Suppressor macrophage treated with lipopolysaccharide for 1 hour (primary cell): ENCODE measurements around the gene CD8A.
"Not testable (repeated sequence)": the region's sequence is repeated elsewhere in the genome, so short reads cannot be mapped to it uniquely, and the experiment has no call there.

Source experiments
- DNase-seq, 3 donors: peaks; one replicate each; pipeline ENCODE4 v3.0.0-alpha.2; 2020 to 2022

The CD8A gene

DNA sequence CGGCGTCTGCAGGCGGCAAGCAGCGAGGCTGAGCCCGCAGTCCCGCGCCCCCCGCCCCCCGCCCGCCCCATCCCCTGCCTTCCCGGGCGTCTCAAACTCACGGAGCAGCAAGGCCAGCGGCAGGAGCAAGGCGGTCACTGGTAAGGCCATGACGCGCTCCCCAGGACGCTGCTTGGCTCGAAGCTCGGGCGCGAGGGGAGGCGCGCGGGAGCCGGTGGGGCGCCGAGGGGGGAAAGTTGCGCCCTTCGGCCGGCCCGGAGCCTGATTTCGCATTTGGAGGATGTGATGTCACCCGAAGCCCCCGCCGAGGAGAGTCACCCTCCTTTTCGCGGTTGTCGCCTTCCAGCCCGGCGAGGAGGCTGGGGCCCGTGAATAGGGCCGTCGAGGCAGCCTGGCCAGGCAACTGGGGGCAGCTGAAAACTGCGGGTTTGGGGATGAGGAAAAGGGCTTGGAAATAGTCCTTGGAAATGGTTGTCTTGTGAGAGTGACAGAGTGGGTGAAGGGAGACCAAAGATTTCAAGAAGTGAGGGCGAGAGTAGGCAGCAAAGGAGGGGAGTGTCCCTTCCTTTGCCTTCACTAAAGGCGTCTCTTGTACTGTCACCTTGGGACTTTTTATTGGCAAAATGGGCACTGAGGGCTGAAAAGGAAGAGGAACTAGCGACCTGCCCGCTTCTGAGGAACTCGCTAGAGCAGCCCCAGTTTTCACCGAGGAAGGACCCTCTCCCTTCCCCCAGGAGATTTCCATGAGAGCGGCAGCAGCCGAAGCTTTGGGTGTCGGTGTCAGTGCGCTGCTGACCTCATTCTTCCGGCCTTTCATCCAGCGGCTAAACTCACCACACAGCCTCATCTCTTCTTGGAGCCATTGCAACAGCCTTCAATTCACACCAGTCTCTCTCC lies at the start of gene CD8A:
CD8A (minus strand) TSS at position 238 of the 897 bp plus-strand sequence; CDS start at position 150, 88 bp downstream.
- DNase-seq: peak; percentile 44 to 58 (median 56)

DNA sequence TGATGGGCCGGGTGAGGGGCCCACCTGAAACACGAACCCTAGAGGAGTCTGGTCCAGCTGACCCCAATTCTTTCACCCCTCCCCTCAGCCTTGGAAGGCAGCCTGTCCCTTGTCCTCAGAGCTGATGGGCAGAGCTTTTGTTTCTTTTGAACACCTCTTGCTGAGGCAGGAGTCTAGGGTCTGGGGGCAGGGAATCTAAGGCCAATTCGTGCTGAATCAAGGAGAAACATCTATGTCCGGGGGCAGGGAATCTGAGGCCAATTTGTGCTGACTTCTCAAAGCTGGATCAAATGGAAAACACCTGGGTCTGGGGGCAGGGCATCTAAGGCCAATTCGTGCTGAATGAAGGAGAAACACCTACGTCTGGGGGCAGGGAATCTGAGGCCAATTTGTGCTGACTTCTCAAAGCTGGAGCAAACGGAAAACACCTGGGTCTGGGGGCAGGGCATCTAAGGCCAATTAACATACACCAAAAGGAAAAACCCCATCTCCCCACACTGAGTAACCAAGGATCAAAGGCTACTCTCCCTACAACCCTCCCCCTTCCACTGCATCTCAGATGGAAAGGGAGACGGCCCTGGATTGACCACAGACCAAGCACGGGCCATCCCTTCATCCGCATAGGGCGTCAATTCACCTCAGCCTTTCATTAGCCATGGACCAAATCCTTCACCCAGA lies 49.3 kb upstream of the CD8A start:
- not testable (repeated sequence) for DNase-seq

DNA sequence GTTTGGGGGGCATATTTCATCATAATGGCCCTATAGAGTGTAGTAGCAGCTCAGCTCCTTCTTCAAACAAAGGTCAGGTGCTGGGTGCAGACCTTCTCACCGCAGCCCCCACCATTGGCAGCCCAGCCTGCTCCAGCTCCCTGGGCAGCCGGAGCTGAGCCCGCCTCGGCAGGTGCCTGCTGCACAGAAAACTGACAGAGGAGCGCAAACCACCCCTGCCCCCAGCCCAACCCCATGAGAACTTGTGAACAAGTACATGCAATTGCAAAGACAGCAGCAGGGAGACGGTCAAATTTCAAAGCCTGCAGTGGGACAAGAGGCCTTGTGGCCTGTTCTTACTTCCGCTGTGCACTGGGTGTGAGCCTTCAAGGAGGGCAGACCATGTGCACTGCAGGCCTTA lies 48.7 kb upstream of the CD8A start:
- DNase-seq: not testable (repeated sequence)

DNA sequence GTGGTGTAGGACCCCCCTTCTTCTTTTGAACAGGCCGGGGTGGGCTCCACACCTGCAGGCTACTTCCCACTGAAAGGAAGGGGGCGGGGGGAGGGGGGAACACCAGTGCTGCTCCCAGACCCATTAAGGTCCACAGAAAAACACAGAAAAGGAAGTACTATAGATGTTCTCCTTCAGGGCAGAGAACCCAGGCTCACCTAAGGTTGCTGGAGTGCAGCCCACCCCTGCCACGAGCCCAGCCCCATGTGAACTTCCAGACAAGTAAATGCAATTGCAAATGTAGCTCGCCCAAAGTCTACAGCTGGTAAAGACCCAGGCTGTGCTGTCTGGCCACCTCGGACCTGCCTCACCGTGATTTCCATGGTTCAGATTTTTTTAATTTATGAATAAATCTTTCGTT lies 47.0 kb upstream of the CD8A start:
- not testable (repeated sequence) for DNase-seq

DNA sequence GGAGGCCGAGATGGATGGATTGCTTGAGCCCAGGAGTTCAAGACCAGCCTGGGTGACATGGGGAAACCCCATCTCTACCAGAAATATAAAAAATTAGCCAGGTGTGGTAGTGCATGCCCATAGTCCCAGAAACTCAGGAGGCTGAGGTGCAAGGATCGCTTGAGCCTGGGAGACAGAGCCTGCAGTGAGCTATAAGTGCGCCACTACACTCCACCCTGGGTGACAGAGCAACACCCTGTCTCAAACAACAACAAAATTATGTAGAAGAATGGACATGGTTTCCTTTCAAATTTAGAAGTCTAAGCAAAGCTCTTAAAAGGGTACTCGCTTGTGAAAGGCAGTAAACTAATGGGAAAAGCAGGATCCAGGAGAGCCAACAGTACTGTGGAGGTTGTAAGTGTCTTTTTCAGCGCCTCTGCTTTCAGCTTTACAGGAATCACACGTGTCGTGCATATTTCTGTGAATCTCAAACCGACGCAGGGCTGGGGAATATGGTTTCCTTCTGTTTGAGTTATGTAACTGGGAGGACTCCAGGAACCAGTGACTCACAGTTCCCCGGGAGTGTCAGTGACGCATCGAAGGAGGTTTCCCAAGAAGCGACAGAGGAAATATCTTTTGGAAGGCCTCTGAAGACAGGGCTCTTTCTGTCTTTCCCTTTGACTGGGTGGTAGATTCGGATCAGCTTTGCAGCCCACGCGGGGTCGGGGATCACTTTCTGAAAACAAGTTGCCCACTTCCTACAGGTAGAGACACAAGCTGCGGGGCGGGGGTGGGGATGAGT lies 46.4 kb upstream of the CD8A start:
- peak; percentile 88 to 93 (median 93) for DNase-seq

DNA sequence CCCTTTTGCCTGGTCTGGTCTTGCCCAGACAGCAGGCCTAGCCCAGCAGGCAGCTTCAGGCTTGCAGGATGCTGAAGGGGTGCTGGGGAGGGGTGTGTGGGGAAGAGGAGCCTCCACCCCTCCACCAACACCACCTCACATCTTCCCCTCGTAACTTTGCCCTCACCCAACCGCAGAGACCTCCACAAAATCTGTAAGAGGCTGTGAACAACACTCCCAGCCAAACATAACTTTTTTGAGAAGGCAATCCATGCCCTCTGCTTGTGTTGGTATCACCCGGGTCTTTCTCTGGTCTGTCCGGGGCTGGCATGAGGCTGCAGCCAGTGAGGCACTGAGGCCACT lies 44.8 kb upstream of the CD8A start:
- not testable (repeated sequence) for DNase-seq

DNA sequence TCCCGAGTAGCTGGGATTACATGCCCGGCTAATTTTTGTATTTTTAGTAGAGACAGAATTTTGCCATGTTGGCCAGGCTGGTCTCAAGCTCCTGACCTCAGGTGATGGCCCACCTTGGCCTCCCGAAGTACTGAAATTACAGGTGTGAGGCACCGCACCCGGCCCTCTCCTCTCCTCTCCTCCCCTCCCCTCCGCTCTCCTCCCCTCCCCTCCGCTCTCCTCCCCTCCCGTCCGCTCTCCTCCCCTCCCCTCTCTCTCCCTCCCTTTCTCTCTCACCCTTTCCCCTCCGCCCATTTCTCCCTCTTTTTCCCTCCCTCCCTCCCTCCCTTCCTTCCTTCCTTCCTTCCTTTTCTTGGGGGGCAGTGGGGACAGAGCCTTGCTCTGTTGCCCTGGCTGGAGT lies 42.6 kb upstream of the CD8A start:
- DNase-seq: no peak

DNA sequence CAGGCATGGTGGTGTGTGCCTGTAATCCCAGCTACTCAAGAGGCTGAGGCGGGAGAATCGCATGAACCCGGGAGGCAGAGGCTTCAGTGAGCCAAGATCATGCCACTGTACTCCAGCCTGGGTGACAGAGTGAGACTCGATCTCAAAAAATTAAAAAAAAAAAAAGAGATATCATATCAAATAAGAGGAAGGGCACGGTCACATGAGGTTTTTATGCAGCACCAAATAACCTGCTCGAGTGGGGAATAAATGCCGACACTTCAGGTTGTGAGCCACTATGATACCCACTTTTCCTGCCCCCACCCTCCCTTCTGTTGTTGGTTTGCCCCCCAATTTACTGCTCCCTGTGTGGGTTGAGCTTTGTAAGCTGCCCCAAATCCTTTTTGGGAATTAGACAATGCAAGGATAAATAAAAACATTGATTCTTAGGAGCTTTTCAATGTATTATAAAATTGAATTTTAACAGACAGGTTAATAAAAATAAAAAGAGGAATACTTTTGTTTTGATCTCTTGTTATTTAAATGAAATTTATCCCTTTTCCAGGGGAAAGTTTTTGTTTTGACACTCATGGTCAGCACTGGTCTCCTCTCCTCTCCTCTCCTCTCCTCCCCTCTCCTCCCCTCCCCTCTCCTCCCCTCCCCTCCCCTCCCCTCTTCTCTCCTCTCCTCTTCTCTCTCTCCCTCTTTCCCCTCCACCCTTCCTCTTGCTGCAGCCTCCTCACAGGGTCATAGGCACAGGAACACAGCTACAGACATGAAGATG lies 41.8 kb upstream of the CD8A start:
- DNase-seq: no peak

DNA sequence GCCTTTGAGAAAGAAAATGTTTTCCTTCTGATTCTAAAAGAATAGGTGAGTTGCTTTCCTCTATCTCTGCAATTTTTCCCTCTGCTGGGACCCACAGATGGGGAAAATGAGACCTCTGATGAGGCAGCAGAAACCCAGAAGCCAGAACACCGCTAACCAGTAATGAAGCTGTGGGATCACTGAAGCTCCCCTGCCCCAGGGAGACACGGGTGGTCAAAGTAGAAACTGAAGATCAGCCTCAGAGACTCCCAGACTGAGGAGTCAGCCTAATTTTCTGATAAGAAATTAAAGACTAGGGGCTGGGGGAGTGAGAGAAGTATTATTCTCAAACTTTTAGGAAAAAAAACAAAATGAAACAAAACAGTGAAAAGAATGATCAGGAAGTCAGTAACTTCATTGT lies 40.8 kb upstream of the CD8A start:
- DNase-seq: no peak

DNA sequence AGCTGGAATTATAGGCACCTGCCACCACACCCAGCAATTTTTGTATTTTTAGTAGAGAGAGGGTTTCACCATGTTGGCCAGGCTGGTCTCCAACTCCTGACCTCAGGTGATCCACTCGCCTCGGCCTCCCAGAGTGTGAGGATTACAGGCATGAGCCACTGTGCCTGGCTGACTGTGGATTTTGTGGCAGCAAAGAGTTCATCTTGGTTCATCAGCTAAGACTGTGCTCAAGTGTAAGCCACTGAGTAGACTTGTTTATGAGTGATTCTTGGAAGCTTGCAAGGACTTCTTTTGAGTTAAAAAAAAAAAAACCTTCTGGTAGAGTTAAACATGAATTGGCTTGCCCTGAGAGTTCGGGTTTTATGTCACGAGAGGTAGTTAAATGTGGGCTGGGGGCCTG lies 36.2 kb upstream of the CD8A start:
- no peak for DNase-seq

DNA sequence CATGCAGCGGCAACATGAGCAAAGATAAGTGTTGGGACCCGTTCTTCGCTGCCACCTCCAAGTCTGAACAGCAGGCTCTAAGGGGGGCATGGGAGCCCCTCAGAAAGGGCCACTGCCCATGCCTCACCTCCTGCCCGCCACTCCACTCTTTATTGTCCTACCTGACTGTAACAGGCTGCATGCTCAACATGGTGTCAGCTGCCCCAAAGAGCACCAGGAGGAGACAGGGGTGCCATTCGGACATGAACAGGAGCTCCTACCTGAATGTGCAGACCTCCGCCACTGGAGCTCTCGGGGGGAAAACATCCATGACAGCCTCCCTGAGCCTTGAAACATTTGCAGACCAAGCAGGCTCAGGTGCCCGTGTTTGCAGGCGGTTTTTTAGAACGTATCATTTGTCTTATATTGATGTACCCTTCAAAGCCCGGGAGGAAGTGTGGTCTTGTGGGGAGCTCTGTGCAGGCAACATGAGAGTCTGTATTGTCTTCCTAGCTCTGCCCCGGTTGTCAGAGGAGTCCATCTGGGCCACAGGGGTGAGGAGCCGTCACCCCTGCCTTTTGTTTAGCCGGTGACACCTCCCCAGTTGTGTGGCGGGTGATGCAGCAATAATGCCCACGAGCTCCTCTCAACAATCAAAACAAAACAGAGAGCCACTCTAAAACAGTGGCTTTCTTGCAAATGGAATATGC lies 35.1 kb upstream of the CD8A start:
- DNase-seq: no peak

DNA sequence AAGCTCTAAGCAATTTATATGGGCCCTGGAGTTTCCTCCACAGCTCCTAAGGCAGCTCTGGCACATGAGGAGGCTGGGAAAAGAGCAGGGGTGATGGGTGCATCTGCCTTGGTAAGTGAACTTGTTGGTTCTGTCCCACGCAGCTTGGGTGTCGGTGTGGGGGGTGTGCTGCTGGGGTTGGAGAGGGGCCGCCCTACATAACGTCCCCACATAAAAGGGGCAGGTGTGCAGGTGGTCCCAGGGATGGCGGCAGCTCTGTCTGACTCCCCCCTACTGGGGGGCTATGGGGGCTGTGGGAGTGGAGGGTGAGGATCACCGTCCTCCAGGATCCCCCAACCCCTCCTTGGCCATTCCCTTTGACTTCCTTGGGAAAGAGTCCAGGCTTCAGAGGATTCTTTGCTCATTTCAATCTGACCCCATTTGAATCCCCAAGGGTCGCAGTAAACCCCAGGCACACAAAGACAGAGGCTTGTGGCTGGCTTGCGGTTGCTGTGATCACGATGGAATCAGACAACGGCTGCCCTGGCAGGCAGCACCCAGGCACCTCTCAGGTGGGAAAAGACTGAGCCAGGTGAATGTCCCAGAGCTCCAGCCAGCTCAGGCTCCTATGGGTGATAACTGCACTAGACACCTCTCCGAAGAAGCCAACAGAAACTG lies 34.5 kb upstream of the CD8A start:
- no peak for DNase-seq

DNA sequence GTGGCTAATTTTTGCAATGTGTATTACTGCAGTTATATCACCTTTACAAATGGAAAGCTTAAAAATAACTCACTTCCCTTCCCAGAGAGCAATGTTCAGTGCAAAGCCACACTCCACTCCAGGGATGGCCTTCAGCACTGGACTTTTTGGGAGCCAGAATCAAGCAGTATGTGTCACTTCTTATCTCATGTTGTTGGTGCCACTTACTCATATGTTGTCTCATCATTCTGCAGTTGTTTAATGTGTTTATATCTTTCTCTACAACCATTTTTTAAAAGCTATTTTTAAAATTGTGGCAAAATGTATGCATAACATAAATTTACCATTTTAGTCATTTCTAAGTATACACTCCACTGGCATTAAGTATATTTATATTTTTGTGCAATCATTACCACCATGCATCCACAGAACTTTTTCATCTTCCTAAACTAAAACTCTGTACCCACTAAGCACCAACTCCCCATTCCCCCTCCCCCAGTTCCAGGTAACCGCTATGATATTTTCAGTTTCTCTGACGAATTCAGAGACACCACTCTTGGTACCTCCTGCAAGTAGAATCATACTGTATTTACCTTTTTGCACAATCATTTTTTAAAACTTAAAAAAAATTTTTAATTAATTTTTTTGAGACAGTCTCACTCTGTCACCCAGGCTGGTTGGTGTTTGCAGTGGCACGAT lies 32.1 kb upstream of the CD8A start:
- DNase-seq: no peak

DNA sequence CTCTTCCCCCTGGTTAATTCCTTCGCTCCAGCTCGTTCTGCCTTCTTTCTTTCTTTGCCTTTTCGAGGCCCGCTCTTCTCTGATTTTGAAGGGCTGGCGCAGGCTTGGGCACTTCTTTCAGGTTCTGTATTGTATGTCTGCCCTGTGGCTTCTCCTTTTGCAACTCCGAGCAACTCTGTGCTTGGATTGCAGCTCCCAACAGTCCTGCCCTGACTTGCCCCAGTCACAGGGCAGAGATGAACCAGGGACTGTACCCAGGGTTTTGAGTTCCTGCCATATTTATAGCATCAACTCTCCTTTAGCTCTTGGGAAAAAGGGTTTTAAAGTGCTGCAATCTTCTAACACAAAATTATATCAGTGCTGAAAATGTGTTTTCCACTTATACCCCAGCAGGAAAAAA lies 31.1 kb upstream of the CD8A start:
- no peak for DNase-seq

DNA sequence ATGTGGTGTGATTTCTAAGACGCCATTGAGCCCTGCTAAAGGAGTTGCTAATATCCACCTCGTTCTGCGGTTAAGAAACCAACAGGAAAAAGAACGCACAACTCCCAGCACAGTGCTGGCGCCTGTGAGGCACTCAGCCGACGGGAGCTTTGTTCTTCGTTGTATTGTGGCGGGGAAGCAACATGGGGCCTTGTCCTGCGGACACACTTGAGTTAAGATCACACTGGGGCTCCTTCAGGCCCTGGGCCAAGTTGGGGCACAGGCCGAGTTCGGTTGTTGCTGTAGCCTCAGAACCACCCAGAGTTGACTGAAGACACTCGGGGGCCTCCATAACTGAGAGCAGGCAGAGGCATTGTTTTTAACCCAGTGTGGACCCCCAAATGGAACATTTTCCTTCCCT lies 30.6 kb upstream of the CD8A start:
- no peak for DNase-seq

DNA sequence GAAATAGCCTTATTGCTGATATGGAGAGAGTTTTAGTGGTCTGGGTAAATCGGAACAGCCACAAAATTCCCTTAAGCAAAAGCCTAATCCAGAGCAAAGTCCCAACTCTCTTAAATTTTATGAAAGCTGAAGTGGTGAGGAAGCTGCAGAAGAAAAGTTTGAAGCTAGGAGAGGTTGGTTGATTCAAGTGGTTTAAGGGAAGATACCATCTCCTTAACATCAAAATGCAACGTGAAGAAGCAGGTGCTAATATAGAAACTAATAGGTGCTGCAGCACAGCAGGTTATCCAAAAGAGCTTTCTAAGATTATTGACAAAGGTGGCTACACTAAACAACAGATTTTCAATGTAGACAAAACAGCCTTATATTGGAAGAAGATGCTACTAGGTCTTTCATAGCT lies 28.2 kb upstream of the CD8A start:
- no peak for DNase-seq

DNA sequence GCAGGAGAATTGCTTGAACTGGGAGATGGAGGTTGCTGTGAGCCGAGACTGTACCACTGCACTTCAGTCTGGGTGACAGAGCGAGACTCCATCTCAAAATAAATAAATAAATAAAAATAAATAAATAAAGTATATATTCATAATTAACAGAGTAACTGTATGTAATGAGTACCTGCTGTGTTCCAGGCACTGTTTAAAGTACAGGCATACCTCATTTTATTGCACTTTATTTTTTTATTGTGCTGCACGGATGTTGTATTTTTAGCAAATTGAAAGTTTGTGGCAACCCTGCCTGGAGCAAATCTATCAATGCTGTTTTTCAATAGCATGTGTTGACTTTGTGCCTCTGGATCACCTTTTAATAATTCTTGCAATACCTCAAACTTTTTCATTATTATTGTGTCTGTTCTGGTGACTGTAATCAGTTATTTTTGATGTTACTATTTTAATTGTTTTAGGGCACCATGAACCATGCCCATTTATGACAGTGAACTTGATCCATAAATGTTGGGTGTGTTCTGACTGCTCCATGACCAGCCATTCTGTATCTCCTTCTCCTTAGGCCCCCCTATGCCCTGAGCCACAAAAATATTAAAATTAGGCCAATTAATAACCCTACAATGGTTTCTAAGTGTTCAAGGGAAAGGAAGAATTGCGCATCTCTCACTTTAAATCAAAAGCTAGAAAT lies 27.5 kb upstream of the CD8A start:
- no peak for DNase-seq

DNA sequence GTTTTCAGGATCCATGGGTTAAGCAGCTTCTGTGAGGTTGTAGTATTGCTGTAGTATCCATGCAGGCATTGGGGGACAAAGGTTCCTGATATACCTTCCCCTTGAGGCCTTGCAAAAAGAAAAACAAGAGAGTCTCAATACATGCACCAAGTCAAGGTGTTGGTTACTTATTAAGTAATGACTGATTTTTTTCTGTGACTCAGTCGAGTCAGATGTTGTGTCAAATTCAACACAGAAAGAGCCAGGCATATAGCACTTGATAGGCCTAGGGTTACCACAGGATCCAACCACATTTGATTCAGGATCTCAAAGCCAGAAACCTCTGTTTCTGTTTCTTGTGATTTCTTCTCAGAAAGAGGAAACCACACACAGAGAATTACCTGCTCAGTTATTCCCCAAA lies 24.9 kb upstream of the CD8A start:
- no peak for DNase-seq

DNA sequence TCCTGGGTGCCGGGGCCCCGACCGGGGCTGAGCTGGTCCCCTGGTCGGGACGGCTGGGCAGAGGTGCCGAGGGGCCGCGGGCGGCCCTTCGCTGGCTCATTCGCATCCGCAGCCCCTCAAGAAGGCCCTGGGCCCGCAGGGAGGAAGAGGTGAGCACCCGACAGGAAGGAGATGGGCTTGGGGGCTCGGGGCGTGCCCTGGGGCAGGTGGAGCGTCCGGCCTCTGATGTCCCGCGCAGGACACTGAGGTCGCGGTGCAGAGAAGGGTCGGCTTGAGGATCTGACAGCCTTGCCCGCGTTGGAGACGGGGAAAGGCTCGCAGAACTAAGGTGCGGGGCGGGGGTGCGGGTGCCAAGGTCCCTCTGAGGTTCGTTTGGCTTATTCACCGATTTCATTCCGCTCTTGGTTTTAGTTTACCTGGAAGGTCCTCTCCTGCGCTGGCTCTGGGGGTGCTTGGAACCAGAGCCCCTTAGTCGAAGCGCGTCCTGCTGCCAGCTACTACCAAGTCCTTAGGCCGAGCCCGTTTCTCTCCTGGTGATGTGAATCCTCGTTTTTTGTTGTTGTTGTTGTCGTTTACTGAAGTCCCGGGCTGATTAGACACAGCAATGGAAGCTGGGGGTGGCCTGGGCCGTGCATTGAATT lies 18.9 kb upstream of the CD8A start:
- DNase-seq: no peak
